Activated gamma-delta T cell (primary cell): ENCODE results near the gene C8G.

Experiments
- DNase-seq: peaks from one replicate; lab custom pipeline; 2025; lab: John Stamatoyannopoulos, UW
- total RNA-seq, 2 donors: gene quantifications; one replicate each; lab custom pipeline; 2026; lab: John Stamatoyannopoulos, UW

C8G gene
- total RNA-seq, result 1.3 to 2.4 reads per million in 2 donors

- DNase-seq, result peak; percentile 95
Observed at GRCh38 chr9:136944519-136945332, at the start of gene C8G, which contains the start of gene FBXW5. Gene C8G, plus strand, starts transcription at chr9:136945243. Its CDS starts 78 bp downstream, at chr9:136945321. Gene FBXW5, minus strand, starts transcription at chr9:136944738. Its CDS starts 655 bp downstream, at chr9:136944083.

- no peak for DNase-seq
Observed at GRCh38 chr9:136896027-136896426, 49.0 kb upstream of the C8G start.

GRCh38 chr9:136898483-136899100 is 46.5 kb upstream of the C8G start:
- DNase-seq, result no peak

DNA sequence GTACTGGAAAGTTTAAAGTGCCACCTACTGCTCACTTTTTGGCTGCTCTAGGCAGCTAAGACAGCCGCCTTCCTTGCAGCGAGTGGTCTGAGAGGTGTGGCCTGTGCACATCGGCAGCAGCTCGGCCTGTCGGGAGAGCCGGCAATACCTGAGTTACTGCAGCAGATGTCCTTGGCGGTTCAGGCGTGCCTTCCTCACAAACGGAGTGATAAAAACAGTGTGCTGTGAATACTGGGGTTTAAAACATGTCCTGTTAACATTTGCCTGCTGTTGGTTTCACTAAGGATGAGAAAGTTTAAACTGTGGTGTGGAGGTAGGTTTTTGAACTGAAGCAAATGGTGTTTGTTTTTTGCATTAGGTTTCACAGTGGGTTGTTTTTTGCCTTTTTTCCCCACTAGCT is 45.8 kb upstream of the C8G start:
- DNase-seq, result no peak

- DNase-seq, result no peak
Observed at GRCh38 chr9:136900556-136900955, 44.5 kb upstream of the C8G start.

DNA sequence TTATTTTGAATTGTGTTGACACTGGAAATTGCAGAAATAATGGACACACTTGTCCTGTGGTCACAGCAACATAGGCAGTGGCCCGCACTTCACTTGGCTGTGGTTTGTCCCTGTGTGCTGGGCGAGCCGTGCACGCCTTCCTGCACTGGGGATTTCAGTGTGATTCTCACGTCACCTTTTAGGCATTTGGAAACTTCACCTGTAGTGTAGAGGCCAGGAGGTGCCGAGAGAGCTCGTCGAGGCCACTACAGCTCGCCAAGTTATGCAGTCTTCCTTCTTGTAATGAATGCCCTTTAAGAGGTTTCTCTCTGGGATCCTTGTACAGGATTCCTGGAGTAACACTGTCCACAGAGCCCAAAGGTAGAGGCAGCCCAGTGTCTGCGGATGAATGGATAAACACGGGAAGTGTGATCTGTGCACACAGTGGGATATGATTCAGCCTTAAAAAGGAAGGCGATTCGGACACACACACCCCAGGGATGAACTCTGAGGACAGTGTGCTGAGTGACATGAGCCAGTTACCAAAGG is 44.0 kb upstream of the C8G start:
- no peak for DNase-seq

DNA sequence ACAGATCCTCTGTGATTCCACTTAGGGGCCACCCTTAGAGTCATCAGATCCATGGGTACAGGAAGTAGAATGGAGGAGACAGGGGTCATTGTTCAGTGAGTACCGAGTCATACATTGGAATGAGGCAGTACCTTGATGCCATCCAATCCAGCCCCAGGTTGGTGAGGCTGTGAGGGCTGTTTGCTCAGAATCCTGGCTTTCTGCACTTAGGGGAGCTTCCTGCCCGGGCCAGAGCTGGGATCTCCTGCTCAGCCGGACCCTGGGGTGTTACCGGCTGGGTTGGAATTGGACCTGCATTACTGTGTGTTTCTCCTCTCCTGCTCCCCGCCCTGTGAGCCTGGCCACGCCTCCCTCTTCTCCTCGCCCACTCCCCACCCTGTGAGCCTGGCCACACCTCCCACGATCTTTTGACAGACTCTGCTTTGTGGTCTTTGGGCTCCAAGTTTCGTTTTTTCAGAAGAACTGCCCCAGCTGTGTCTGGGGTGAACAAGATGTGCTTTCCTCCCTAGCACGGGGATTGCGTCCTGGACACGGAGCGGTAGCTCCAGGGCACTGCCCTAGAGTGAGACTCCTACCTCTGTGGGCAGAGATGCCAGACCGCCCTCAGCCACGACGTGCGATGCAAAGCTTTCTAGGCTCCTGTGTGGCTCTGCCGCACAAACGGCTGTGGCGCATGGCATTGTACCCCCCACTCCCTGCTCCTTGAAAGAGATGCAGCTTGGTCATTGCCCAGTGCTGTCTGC is 43.4 kb upstream of the C8G start:
- no peak for DNase-seq

- peak; percentile 59 for DNase-seq
Observed at GRCh38 chr9:136902259-136902821, 42.7 kb upstream of the C8G start.

DNA sequence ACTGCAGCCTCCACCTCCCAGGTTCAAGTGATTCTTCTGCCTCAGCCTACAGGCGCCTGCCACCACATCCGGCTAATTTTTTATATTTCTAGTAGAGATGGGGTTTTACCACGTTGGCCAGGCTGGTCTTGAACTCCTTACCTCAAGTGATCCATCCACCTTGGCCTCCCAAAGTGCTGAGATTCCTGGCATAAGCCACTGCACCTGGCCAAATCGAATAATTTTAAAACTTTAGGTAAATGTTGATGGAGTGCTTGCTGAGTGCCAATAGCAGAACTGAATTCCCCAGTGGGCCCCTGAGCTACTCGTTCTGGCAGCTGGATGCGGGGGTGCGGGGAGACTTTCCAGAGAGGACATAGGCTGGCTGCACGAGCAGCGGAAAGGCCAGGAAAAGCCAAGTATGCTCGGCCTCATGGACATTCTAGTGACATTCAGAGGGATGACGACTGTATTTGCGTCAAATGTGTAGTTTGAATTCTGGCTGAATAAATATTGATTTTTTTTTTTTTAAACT is 41.9 kb upstream of the C8G start:
- no peak for DNase-seq

DNA sequence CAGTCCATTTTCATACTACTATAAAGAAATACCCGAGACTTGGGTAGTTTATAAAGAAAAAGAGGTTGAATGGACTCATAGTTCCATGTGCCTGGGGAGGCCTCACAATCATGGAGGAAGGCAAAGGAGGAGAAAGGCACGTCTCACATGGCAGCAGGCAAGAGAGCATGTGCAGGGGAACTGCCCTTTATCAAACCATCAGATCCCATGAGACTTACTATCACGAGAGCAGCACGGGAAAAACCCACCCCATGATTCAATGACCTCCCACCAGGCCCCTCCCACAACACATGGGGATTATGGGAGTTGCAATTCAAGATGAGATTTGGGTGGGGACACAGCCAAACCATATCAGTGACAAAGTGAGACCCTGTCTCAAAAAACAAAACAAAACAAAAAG is 38.8 kb upstream of the C8G start:
- no peak for DNase-seq

DNA sequence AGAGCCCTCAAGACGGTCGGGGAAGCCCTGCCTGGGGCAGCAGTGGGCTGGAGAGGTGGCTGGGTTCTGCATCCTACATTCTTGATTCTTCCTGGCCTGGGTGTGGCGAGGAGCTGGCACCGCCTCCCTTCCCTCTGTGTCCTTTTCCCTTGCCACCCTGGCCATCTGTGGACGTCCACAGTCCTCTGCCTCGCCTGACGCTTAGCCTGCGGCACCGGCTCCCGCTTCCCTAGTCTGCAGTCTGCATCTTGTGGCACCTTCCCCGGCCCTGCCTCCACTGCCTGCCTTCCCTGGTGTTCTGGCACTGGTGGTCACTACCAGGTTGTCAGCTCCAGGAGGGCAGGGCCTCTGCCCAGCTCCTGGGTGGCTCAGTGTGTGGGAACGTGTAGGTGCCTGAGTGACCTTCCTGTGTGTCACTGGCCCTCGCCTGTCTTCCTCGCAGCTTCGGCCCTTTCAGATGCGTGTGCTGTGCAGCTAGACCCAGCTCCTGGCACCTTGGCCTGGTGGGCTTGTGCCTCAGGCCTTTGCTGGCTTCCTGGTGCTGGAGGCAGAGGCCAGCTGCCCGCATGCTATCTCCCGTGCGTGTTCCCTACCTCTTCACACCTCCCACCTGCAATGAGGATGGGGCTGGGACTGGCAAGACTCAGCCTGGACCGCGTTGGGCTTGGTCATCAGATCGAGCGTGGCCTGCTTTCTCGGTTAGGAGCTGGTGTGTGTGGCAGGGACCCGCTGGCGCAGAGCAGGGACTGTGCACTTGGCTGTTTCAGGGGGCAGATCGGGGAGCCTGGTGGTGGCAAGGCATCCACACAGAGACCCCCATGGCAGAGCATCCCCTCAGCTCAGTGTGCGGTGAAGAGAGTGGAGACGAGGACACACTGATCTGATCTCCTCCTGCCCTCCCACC is 37.8 kb upstream of the C8G start:
- DNase-seq, result no peak

- DNase-seq, result no peak
Observed at GRCh38 chr9:136910197-136910900, 34.7 kb upstream of the C8G start.

- DNase-seq, result no peak
Observed at GRCh38 chr9:136910901-136911245, 34.2 kb upstream of the C8G start.

DNA sequence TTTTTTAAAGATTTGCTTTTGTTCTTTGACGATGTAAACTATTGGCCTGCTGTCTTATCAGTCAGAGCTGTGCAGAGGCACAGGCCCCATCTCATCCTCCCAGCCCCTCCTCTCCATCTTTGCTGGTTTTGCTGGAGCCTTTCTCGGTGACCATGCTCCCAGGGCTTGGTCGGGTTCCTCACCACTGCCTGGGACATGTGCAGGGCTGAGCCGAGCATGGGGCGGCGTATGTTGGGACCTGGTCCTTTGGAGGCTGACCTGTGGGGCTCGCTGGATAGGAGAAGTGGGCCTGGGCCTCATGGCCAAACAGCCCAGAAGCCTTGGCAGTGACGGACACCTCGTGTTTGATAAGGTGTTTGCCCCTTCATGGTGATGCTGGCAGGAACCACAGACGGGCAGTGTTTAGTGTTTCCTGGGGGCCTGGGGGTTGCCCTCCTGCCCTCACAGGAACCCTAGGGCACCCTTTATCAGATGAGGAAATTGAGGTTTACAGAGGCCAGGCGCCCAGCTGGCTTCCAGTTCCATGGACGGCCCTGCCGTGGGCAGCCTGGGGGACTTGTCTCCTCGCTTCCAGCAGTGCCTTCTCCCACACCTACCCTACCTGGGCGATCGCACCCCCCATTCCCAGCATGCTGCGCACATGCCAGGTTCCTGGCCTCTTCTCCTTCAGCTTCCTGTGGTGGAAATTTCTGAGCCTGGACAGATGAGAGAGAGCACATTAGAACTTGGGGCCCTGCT is 31.2 kb upstream of the C8G start:
- DNase-seq, result no peak

DNA sequence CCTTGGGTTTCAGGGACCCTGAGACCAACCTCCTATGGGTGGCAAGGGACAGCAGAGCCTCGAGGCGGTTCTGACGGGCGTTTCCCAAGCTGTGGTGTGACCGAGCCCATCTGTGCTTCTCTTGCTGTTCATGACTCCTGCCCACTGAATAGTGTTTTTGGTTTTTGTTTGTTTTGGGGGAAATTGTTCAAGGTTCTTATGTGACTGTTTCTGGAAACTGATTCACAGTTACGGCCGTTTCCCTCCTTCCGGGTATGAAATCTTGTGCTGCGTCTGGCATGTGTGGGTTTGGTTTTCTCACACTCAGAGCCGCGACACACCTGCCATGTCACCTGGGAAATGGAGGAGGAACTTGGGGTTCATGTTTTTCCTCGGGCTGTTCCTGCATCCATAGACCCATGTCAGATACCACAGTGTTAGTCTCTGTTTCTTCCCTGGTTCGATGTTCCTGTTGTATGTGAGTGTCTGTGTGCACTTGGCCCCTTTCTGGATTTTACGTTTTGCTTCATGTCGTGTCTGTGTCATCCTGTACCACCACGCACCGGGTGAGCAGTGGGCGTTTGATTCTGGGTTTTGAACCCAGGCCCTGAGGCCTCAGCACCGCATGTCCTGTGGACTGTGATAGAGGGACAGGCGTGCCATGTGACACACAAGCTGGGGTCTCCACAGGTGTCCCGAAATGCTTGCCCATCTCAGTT is 29.3 kb upstream of the C8G start:
- no peak for DNase-seq

GRCh38 chr9:136916330-136917184 is 28.5 kb upstream of the C8G start:
- no peak for DNase-seq

DNA sequence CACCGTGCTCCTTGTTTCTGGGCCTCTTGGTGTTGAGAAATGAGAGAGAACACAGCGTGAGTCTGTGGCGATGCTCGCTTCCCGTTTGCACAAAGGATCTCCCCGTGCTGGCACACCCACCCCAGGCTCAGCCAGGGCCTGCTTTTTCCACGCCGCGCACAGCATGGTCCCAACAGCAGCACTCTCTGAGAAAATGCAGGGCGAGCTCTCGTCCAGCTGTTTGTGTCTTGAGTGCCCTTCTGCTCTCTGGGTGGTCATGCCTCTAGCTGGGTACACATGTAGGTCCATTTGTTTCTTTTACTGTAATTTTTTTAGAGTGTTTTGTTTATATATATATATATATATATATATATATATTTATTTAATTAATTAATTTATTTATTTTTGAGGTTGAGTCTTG is 27.1 kb upstream of the C8G start:
- DNase-seq, result no peak

DNA sequence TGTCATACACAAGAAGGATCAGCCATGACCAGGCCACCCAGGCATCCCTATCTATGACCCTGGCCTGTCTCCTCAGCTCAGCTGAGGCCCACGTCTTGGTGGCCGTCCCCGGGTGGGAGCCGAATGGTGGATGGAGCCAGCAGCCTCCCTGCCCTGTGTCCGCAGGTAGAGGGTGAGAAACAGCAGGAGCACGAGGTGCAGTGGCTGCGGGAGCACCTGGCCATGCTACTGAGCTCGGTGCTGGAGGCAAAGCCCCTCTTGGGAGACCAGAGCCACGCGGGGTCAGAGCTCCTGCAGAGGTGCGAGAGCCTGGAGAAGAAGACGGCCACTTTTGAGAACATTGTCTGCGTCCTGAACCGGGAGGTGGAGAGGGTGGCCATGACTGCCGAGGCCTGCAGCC is 25.0 kb upstream of the C8G start:
- DNase-seq, result no peak
